ENCODE data around the gene RPS6KA4.
"Not testable (repeated sequence)": the region's sequence is repeated elsewhere in the genome, so short reads cannot be mapped to it uniquely, and the experiment has no call there.

DNA sequence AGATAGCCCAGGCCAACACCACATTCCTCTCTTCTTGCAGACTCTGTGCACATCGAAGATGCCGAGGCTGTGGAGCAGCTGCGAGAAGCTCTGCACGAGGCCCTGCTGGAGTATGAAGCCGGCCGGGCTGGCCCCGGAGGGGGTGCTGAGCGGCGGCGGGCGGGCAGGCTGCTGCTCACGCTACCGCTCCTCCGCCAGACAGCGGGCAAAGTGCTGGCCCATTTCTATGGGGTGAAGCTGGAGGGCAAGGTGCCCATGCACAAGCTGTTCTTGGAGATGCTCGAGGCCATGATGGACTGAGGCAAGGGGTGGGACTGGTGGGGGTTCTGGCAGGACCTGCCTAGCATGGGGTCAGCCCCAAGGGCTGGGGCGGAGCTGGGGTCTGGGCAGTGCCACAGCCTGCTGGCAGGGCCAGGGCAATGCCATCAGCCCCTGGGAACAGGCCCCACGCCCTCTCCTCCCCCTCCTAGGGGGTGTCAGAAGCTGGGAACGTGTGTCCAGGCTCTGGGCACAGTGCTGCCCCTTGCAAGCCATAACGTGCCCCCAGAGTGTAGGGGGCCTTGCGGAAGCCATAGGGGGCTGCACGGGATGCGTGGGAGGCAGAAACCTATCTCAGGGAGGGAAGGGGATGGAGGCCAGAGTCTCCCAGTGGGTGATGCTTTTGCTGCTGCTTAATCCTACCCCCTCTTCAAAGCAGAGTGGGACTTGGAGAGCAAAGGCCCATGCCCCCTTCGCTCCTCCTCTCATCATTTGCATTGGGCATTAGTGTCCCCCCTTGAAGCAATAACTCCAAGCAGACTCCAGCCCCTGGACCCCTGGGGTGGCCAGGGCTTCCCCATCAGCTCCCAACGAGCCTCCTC lies 43.1 kb upstream of the RPS6KA4 start:
- TF ChIP-seq POLR2A (IDR thresholded peaks at IDR 0.05; ENCODE audit: low read depth, low read length) = not testable (repeated sequence)
- TF ChIP-seq POLR2AphosphoS5 (IDR thresholded peaks at IDR 0.05; ENCODE audit: low read depth, low read length) = peak; percentile 13; the same call in 1 of the 2 replicates
